ENCODE measurements around the gene MAP3K20. TPM values are rescaled to one million over a fixed set of nuclear protein-coding genes. Genes with fewer than 3 reads are reported as not detected.

Gene MAP3K20
- total RNA-seq, 1 donor from 2014 or later, result 18.0 TPM

DNA sequence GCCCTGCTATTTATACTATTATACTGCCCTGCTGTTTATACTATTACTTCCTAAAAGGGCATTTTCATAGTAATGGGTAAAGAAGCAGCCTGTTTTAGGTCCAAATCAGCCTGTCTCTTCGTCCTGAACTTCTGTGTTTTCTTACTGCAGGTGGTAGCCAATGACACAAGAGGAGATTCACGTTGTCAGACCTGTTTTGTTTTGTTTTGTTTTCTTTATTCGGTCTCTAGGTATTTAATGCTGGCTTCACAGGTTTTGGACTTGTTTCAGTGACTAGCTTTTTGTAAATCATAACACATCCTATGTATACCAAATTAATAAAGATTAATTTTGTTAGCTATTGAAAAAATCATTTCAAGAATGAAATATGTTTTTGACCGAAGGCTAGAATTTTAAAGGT lies 116.4 kb downstream of the MAP3K20 start:
- TF ChIP-seq EZH2 (IDR thresholded peaks at IDR 0.05) (no peak), EZH2phosphoT487 (IDR thresholded peaks at IDR 0.05) (no peak), CTCF (IDR thresholded peaks at IDR 0.05) (no peak)
- Mint-ChIP-seq H3K27me3 (ENCODE audit: insufficient read depth, low read depth) (no peaks in the 10 kb centered on the region), H3K9me3 (no peaks in the 10 kb centered on the region), H3K27ac (no peak overlapping the region), H3K4me1 (peaks cover 18% of the 10 kb centered on the region), H3K4me3 (no peak overlapping the region), H3K36me3 (peaks cover 5% of the 10 kb centered on the region)
- Histone ChIP-seq H3K27ac (no peak overlapping the region), H3K27me3 (no peaks in the 10 kb centered on the region), H2AFZ (replicated peaks) (no peak overlapping the region), H3K36me3 (no peaks in the 10 kb centered on the region), H3K9me3 (ENCODE audit: low read depth) (no peaks in the 10 kb centered on the region), H3K4me3 (no peak overlapping the region), H3K4me2 (no peak overlapping the region), H3F3A (ENCODE audit: low read depth) (peaks cover 22% of the 10 kb centered on the region), H3K4me1 (peaks cover 48% of the 10 kb centered on the region), H4K20me1 (ENCODE audit: low read depth) (peaks cover 14% of the 10 kb centered on the region), H3K79me2 (ENCODE audit: low read depth) (no peaks in the 10 kb centered on the region), H3K9ac (no peak overlapping the region)
- no peak for DNase-seq (ENCODE audit: low spot score)

GRCh38 chr2:173193925-173194324 lies 118.3 kb downstream of the MAP3K20 start:
- H3K36me3 ChIP-seq, result no peaks in the 10 kb centered on the region
- H3K27ac ChIP-seq, result no peak overlapping the region
- H3F3A ChIP-seq (ENCODE audit: low read depth), result peaks cover 22% of the 10 kb centered on the region
- no peaks in the 10 kb centered on the region for H3K27me3 ChIP-seq
- H3K4me1 Mint-ChIP-seq, result peaks cover 18% of the 10 kb centered on the region
- H3K27ac Mint-ChIP-seq, result no peak overlapping the region
- no peaks in the 10 kb centered on the region for H3K9me3 ChIP-seq (ENCODE audit: low read depth)
- peaks cover 12% of the 10 kb centered on the region for H3K36me3 Mint-ChIP-seq
- no peak overlapping the region for H3K9ac ChIP-seq
- peak; percentile 13 for DNase-seq (ENCODE audit: low spot score)
- no peak overlapping the region for H2AFZ ChIP-seq (replicated peaks)
- H3K9me3 Mint-ChIP-seq, result no peaks in the 10 kb centered on the region
- no peaks in the 10 kb centered on the region for H3K27me3 Mint-ChIP-seq (ENCODE audit: insufficient read depth, low read depth)
- no peaks in the 10 kb centered on the region for H3K79me2 ChIP-seq (ENCODE audit: low read depth)
- peaks cover 14% of the 10 kb centered on the region for H4K20me1 ChIP-seq (ENCODE audit: low read depth)
- H3K4me2 ChIP-seq, result peak overlapping the region; percentile 10
- H3K4me1 ChIP-seq, result peaks cover 48% of the 10 kb centered on the region
- H3K4me3 ChIP-seq, result no peak overlapping the region
- no peak for TF ChIP-seq CTCF (IDR thresholded peaks at IDR 0.05)
- TF ChIP-seq EZH2 (IDR thresholded peaks at IDR 0.05), result no peak
- no peak for TF ChIP-seq EZH2phosphoT487 (IDR thresholded peaks at IDR 0.05)
- H3K4me3 Mint-ChIP-seq, result no peak overlapping the region

GRCh38 chr2:173195100-173195499 lies 119.5 kb downstream of the MAP3K20 start:
- Mint-ChIP-seq H3K4me1 (peaks cover 18% of the 10 kb centered on the region), H3K36me3 (peaks cover 15% of the 10 kb centered on the region), H3K9me3 (no peaks in the 10 kb centered on the region), H3K27ac (peak overlapping the region; percentile 86), H3K27me3 (ENCODE audit: insufficient read depth, low read depth) (no peaks in the 10 kb centered on the region), H3K4me3 (no peak overlapping the region)
- Histone ChIP-seq H3K4me3 (peak overlapping the region; percentile 0), H3K9ac (no peak overlapping the region), H4K20me1 (ENCODE audit: low read depth) (peaks cover 14% of the 10 kb centered on the region), H3F3A (ENCODE audit: low read depth) (peaks cover 22% of the 10 kb centered on the region), H3K36me3 (peaks cover 3% of the 10 kb centered on the region), H3K27ac (no peak overlapping the region), H3K4me1 (peaks cover 48% of the 10 kb centered on the region), H3K27me3 (no peaks in the 10 kb centered on the region), H2AFZ (replicated peaks) (no peak overlapping the region), H3K9me3 (ENCODE audit: low read depth) (no peaks in the 10 kb centered on the region), H3K4me2 (peak overlapping the region; percentile 64), H3K79me2 (ENCODE audit: low read depth) (no peaks in the 10 kb centered on the region)
- TF ChIP-seq CTCF (IDR thresholded peaks at IDR 0.05) (no peak), EZH2 (IDR thresholded peaks at IDR 0.05) (no peak), EZH2phosphoT487 (IDR thresholded peaks at IDR 0.05) (no peak)
- peak; percentile 83 for DNase-seq (ENCODE audit: low spot score)

Data from neural progenitor cell (in vitro differentiated cells).